CD8-positive, alpha-beta memory T cell (primary cell): ENCODE measurements around the gene CCDC8. TPM values are rescaled to one million over a fixed set of nuclear protein-coding genes. Genes with fewer than 3 reads are reported as not detected.

Source experiments
- CTCF ChIA-PET: fragments of 350-600 bp; sonication (Branson Sonifier 250); formaldehyde crosslinking; loops from one replicate; lab custom pipeline; 2021; ENCODE audit warnings: antibody characterized with exemption; lab: Charles Lee
- POLR2A ChIA-PET: fragments of 350-600 bp; sonication (Branson Sonifier 250); formaldehyde crosslinking; loops from one replicate; lab custom pipeline; 2021; ENCODE audit warnings: antibody characterized with exemption; lab: Charles Lee
- DNase-seq, 5 donors: peaks; one replicate each; pipeline versions ENCODE4 v3.0.0 to v3.0.0-alpha.2; 2020 to 2022; ENCODE audit warnings: mixed read lengths in 1 of 5
- H3K27ac ChIP-seq: one replicate; pipeline ENCODE4 v1.7.0; 2013; ENCODE audit warnings: low read depth, mild to moderate bottlenecking, low read length, moderate library complexity
- H3K27me3 ChIP-seq: 2 replicates; pipeline ENCODE4 v1.7.0; 2013; ENCODE audit warnings: low read length, mild to moderate bottlenecking; ENCODE audit not compliant: insufficient read depth, poor library complexity, severe bottlenecking
- H3K36me3 ChIP-seq: 2 replicates; pipeline ENCODE4 v1.7.0; 2013; ENCODE audit warnings: mild to moderate bottlenecking, low read length, moderate library complexity; ENCODE audit not compliant: insufficient read depth
- H3K4me1 ChIP-seq: 2 replicates; pipeline ENCODE4 v1.7.0; 2013; ENCODE audit warnings: mild to moderate bottlenecking, low read length, moderate library complexity; ENCODE audit not compliant: insufficient read depth
- H3K4me3 ChIP-seq: 2 replicates; pipeline ENCODE4 v1.7.0; 2013; ENCODE audit warnings: mild to moderate bottlenecking, low read length
- H3K9me3 ChIP-seq: 2 replicates; pipeline ENCODE4 v1.7.0; 2013; ENCODE audit warnings: mild to moderate bottlenecking, low read length
- H3K27ac Mint-ChIP-seq, 8 donors: one replicate each; pipeline ENCODE4 v1.8.0; 2020 to 2021; ENCODE audit warnings: mixed read lengths in 8 of 8, mild to moderate bottlenecking in 6 of 8, inconsistent platforms in 3 of 8, moderate library complexity in 3 of 8
- H3K27me3 Mint-ChIP-seq, 2 donors: one replicate each; pipeline ENCODE4 v1.8.0; 2020 to 2021; ENCODE audit warnings: mixed read lengths in 2 of 2, mild to moderate bottlenecking in 1 of 2, moderate library complexity in 1 of 2
- H3K36me3 Mint-ChIP-seq, 3 donors: one replicate each; pipeline ENCODE4 v1.8.0; 2020 to 2021; ENCODE audit warnings: mixed read lengths in 3 of 3, inconsistent platforms in 1 of 3, mild to moderate bottlenecking in 1 of 3
- H3K4me1 Mint-ChIP-seq, 3 donors: one replicate each; pipeline ENCODE4 v1.8.0; 2020 to 2021; ENCODE audit warnings: mixed read lengths in 3 of 3, inconsistent platforms in 1 of 3, mild to moderate bottlenecking in 1 of 3
- H3K4me3 Mint-ChIP-seq, 7 donors: one replicate each; pipeline ENCODE4 v1.8.0; 2020 to 2021; ENCODE audit warnings: mixed read lengths in 7 of 7, mild to moderate bottlenecking in 6 of 7, moderate library complexity in 4 of 7, inconsistent platforms in 2 of 7
- H3K9me3 Mint-ChIP-seq, 5 donors: one replicate each; pipeline ENCODE4 v1.8.0; 2020 to 2022; ENCODE audit warnings: mixed read lengths in 5 of 5, mild to moderate bottlenecking in 3 of 5, moderate library complexity in 2 of 5, inconsistent platforms in 1 of 5
- polyA plus RNA-seq: library from polyadenylated mRNA; unstranded; fragments of 300-500 nt; fragmentation: Illumina TruSeq; gene quantifications from one replicate; pipeline ENCODE4 v1.2.3, GENCODE V29; 2021
- total RNA-seq, 2 experiments: library from RNA; stranded (reverse); gene quantifications; one replicate each; pipeline ENCODE4 v1.2.3, GENCODE V29; 2021

The CCDC8 gene
- not detected for total RNA-seq
- not detected for polyA plus RNA-seq

GRCh38 chr19:46413262-46414031 is at the start of gene CCDC8:
Gene CCDC8, minus strand, starts transcription at chr19:46413564. Its CDS starts 754 bp downstream, at chr19:46412810.
- CTCF ChIA-PET, result no interaction called here
- POLR2A ChIA-PET, result no interaction called here
- Mint-ChIP-seq H3K27ac (peak within 1 kb of the TSS in 1 of 8 donors; percentile 76), H3K4me1 (peaks cover 4 to 19% (median 5%) of the 10 kb centered on the region in 3 donors), H3K27me3 (peaks cover 59 to 65% of the 10 kb centered on the region in 2 donors), H3K36me3 (no peaks in the 10 kb centered on the region), H3K4me3 (no peak within 1 kb of the TSS), H3K9me3 (peaks cover 0 to 2% (median 0%) of the 10 kb centered on the region in 5 donors)
- no peak within 1 kb of the TSS for H3K4me3 ChIP-seq
- H3K4me1 ChIP-seq, result no peaks in the 10 kb centered on the region
- no peak for DNase-seq
- H3K27ac ChIP-seq, result peak within 1 kb of the TSS; percentile 76
- H3K9me3 ChIP-seq, result no peaks in the 10 kb centered on the region
- no peaks in the 10 kb centered on the region for H3K36me3 ChIP-seq
- H3K27me3 ChIP-seq, result peaks cover 26% of the 10 kb centered on the region

GRCh38 chr19:46461537-46461936 is 48.2 kb upstream of the CCDC8 start:
- Mint-ChIP-seq H3K9me3 (no peaks in the 10 kb centered on the region), H3K36me3 (no peaks in the 10 kb centered on the region), H3K27me3 (peaks cover 7 to 41% of the 10 kb centered on the region in 2 donors), H3K4me3 (no peak overlapping the region), H3K4me1 (peaks cover 2 to 5% (median 3%) of the 10 kb centered on the region in 3 donors), H3K27ac (no peak overlapping the region)
- H3K27ac ChIP-seq, result no peak overlapping the region
- H3K27me3 ChIP-seq, result no peaks in the 10 kb centered on the region
- ChIA-PET CTCF (no interaction called here), POLR2A (no interaction called here)
- H3K9me3 ChIP-seq, result no peaks in the 10 kb centered on the region
- no peaks in the 10 kb centered on the region for H3K4me1 ChIP-seq
- H3K36me3 ChIP-seq, result no peaks in the 10 kb centered on the region
- no peak overlapping the region for H3K4me3 ChIP-seq
- no peak for DNase-seq

- ChIA-PET CTCF (no interaction called here), POLR2A (no interaction called here)
- Mint-ChIP-seq H3K36me3 (no peaks in the 10 kb centered on the region), H3K4me3 (no peak overlapping the region), H3K27ac (no peak overlapping the region), H3K27me3 (peaks cover 9 to 43% of the 10 kb centered on the region in 2 donors), H3K9me3 (no peaks in the 10 kb centered on the region), H3K4me1 (no peaks in the 10 kb centered on the region)
- Histone ChIP-seq H3K36me3 (no peaks in the 10 kb centered on the region), H3K27me3 (no peaks in the 10 kb centered on the region), H3K9me3 (no peaks in the 10 kb centered on the region), H3K27ac (no peak overlapping the region), H3K4me3 (no peak overlapping the region), H3K4me1 (no peaks in the 10 kb centered on the region)
- DNase-seq, result no peak
Measured at GRCh38 chr19:46460981-46461380, 47.6 kb upstream of the CCDC8 start.

GRCh38 chr19:46460055-46460454 is 46.7 kb upstream of the CCDC8 start:
- Mint-ChIP-seq H3K36me3 (no peaks in the 10 kb centered on the region), H3K27me3 (peaks cover 5 to 40% of the 10 kb centered on the region in 2 donors), H3K4me1 (no peaks in the 10 kb centered on the region), H3K27ac (no peak overlapping the region), H3K9me3 (no peaks in the 10 kb centered on the region), H3K4me3 (no peak overlapping the region)
- Histone ChIP-seq H3K27me3 (no peaks in the 10 kb centered on the region), H3K36me3 (no peaks in the 10 kb centered on the region), H3K4me1 (no peaks in the 10 kb centered on the region), H3K9me3 (no peaks in the 10 kb centered on the region), H3K27ac (no peak overlapping the region), H3K4me3 (no peak overlapping the region)
- ChIA-PET CTCF (no interaction called here), POLR2A (no interaction called here)
- DNase-seq, result no peak

- Mint-ChIP-seq H3K4me3 (no peak overlapping the region), H3K4me1 (no peaks in the 10 kb centered on the region), H3K36me3 (no peaks in the 10 kb centered on the region), H3K27ac (no peak overlapping the region), H3K9me3 (no peaks in the 10 kb centered on the region), H3K27me3 (peaks cover 3 to 44% of the 10 kb centered on the region in 2 donors)
- no peak overlapping the region for H3K27ac ChIP-seq
- ChIA-PET CTCF (interaction anchor here (1.2 kb wide), 1 partner anchor 8 kb away, joined by 3 read pairs; no protein-coding TSS in a partner anchor), POLR2A (no interaction called here)
- no peak for DNase-seq
- H3K4me3 ChIP-seq, result no peak overlapping the region
- no peaks in the 10 kb centered on the region for H3K27me3 ChIP-seq
- no peaks in the 10 kb centered on the region for H3K9me3 ChIP-seq
- H3K36me3 ChIP-seq, result no peaks in the 10 kb centered on the region
- H3K4me1 ChIP-seq, result no peaks in the 10 kb centered on the region
Measured at GRCh38 chr19:46456930-46457329, 43.6 kb upstream of the CCDC8 start.

- no peaks in the 10 kb centered on the region for H3K4me1 Mint-ChIP-seq
- Histone ChIP-seq H3K4me3 (no peak overlapping the region), H3K27me3 (no peaks in the 10 kb centered on the region), H3K36me3 (no peaks in the 10 kb centered on the region), H3K4me1 (no peaks in the 10 kb centered on the region), H3K9me3 (no peaks in the 10 kb centered on the region), H3K27ac (no peak overlapping the region)
- no peak for DNase-seq
- H3K27ac Mint-ChIP-seq, result no peak overlapping the region
- peaks cover 0 to 5% (median 0%) of the 10 kb centered on the region in 3 donors for H3K36me3 Mint-ChIP-seq
- ChIA-PET POLR2A (no interaction called here), CTCF (no interaction called here)
- no peak overlapping the region for H3K4me3 Mint-ChIP-seq
- H3K27me3 Mint-ChIP-seq, result peaks cover 12 to 44% of the 10 kb centered on the region in 2 donors
- H3K9me3 Mint-ChIP-seq, result peaks cover 7% of the 10 kb centered on the region in 5 donors
Measured at GRCh38 chr19:46454244-46454643, 40.9 kb upstream of the CCDC8 start.

- CTCF ChIA-PET, result no interaction called here
Measured at GRCh38 chr19:46453661-46454060, 40.3 kb upstream of the CCDC8 start.

GRCh38 chr19:46452186-46452585 is 38.8 kb upstream of the CCDC8 start:
- no peaks in the 10 kb centered on the region for H3K4me1 ChIP-seq
- ChIA-PET CTCF (no interaction called here), POLR2A (no interaction called here)
- H3K9me3 Mint-ChIP-seq, result peaks cover 8% of the 10 kb centered on the region in 5 donors
- H3K4me1 Mint-ChIP-seq, result no peaks in the 10 kb centered on the region
- no peak overlapping the region for H3K4me3 ChIP-seq
- no peaks in the 10 kb centered on the region for H3K9me3 ChIP-seq
- peaks cover 0 to 6% (median 0%) of the 10 kb centered on the region in 3 donors for H3K36me3 Mint-ChIP-seq
- H3K27me3 ChIP-seq, result no peaks in the 10 kb centered on the region
- H3K27me3 Mint-ChIP-seq, result peaks cover 16 to 40% of the 10 kb centered on the region in 2 donors
- H3K27ac Mint-ChIP-seq, result no peak overlapping the region
- DNase-seq, result no peak
- H3K27ac ChIP-seq, result no peak overlapping the region
- no peaks in the 10 kb centered on the region for H3K36me3 ChIP-seq
- no peak overlapping the region for H3K4me3 Mint-ChIP-seq

More at GRCh38 chr19:46453661-46454060, 40.3 kb upstream of the CCDC8 start:
- H3K4me1 ChIP-seq, result no peaks in the 10 kb centered on the region
- no peak overlapping the region for H3K27ac ChIP-seq
- H3K27me3 Mint-ChIP-seq, result peaks cover 12 to 40% of the 10 kb centered on the region in 2 donors
- POLR2A ChIA-PET, result no interaction called here
- H3K36me3 ChIP-seq, result no peaks in the 10 kb centered on the region
- no peak overlapping the region for H3K4me3 ChIP-seq
- peaks cover 0 to 6% (median 0%) of the 10 kb centered on the region in 3 donors for H3K36me3 Mint-ChIP-seq
- no peak for DNase-seq
- H3K9me3 ChIP-seq, result no peaks in the 10 kb centered on the region
- H3K27ac Mint-ChIP-seq, result no peak overlapping the region
- H3K9me3 Mint-ChIP-seq, result peaks cover 8% of the 10 kb centered on the region in 5 donors
- H3K4me3 Mint-ChIP-seq, result no peak overlapping the region
- H3K4me1 Mint-ChIP-seq, result no peaks in the 10 kb centered on the region
- no peaks in the 10 kb centered on the region for H3K27me3 ChIP-seq
